ENCODE results near the gene LRRC58. TPM values are rescaled to one million over a fixed set of nuclear protein-coding genes. Genes with fewer than 3 reads are reported as not detected.

The LRRC58 gene
- total RNA-seq, 1 experiment from 2014 or later = 29.5 TPM

GRCh38 chr3:120286465-120286864, 62.7 kb downstream of the LRRC58 start:
- Histone ChIP-seq H3K27me3 (ENCODE audit: control insufficient read depth, insufficient read depth, low read length) (peaks cover 18% of the 10 kb centered on the region), H3K36me3 (ENCODE audit: control insufficient read depth, insufficient read depth, low read length) (no peaks in the 10 kb centered on the region), H3K4me3 (ENCODE audit: low read depth in 2 of 2, low read length in 2 of 2) (no peak overlapping the region), H3K27ac (ENCODE audit: low read length) (no peak overlapping the region), H3K9me3 (ENCODE audit: control insufficient read depth, insufficient read depth, low read depth, low read length) (no peaks in the 10 kb centered on the region), H3K4me1 (ENCODE audit: control insufficient read depth, insufficient read depth, low read length) (peaks cover 3% of the 10 kb centered on the region; the same call in 1 of the 2 replicates)
- intact Hi-C loops (cut with micrococcal nuclease; ENCODE audit: unreplicated experiment) (no loop called here), in situ Hi-C loops (cut with HindIII; ENCODE audit: low pct_unique_long_range_greater_than_20kb, low sequenced_read_pairs) (no loop called here)
- ATAC-seq (no peak), DNase-seq (ENCODE audit: low read depth, low spot score) (no peak)
- CTCF ChIA-PET = no interaction called here
- BruUV-seq (replicated peaks) = no TSS peak
- POLR2A ChIA-PET = no interaction called here
- no peak for TF ChIP-seq REST (IDR thresholded peaks at IDR 0.05; ENCODE audit: insufficient read depth in 1 of 2, low read depth in 2 of 2, low read length in 1 of 2)
- TF ChIP-seq CTCF (IDR thresholded peaks at IDR 0.05) = no peak
- TF ChIP-seq POLR2AphosphoS5 (IDR thresholded peaks at IDR 0.05; ENCODE audit: low read depth, low read length) = no peak
- TF ChIP-seq SIN3A (IDR thresholded peaks at IDR 0.05; ENCODE audit: borderline replicate concordance, insufficient read depth, low read depth, low read length) = no peak
- TF ChIP-seq TCF7L2 (IDR thresholded peaks at IDR 0.05; ENCODE audit: low read depth, low read length) = no peak

DNA sequence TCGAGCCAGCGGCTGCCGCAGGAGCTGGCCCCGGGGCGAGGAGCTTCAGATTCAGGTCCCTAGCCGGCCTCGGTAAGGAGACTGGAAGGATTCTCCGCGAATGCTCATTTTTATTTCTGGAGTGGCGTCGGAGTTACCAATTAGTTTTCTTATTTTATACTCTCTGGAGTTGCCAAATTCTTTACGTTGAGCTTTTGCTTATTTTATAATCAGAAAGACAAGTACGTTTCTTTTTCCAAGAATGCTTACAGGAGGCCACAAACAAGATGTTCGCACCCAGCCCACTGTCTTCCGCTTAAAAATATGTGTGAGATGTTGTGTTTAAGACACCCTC, 63.7 kb downstream of the LRRC58 start:
- ATAC-seq = no peak
- intact Hi-C loops (cut with micrococcal nuclease; ENCODE audit: unreplicated experiment) = no loop called here
- Histone ChIP-seq H3K36me3 (ENCODE audit: control insufficient read depth, insufficient read depth, low read length) (no peaks in the 10 kb centered on the region), H3K9me3 (ENCODE audit: control insufficient read depth, insufficient read depth, low read depth, low read length) (no peaks in the 10 kb centered on the region), H3K27me3 (ENCODE audit: control insufficient read depth, insufficient read depth, low read length) (peaks cover 18% of the 10 kb centered on the region), H3K4me3 (ENCODE audit: low read depth in 2 of 2, low read length in 2 of 2) (peak overlapping the region; percentile 31 to 33), H3K27ac (ENCODE audit: low read length) (no peak overlapping the region), H3K4me1 (ENCODE audit: control insufficient read depth, insufficient read depth, low read length) (peaks cover 3% of the 10 kb centered on the region; the same call in 1 of the 2 replicates)
- TF ChIP-seq REST (IDR thresholded peaks at IDR 0.05; ENCODE audit: insufficient read depth in 1 of 2, low read depth in 2 of 2, low read length in 1 of 2) = no peak
- CTCF ChIA-PET = no interaction called here
- POLR2A ChIA-PET = no interaction called here
- in situ Hi-C loops (cut with HindIII; ENCODE audit: low pct_unique_long_range_greater_than_20kb, low sequenced_read_pairs) = no loop called here
- no peak for DNase-seq (ENCODE audit: low read depth, low spot score)
- BruUV-seq (replicated peaks) = no TSS peak
